Fibroblast of pulmonary artery (primary cell): ENCODE results near the gene KATNB1.

Experiments used
- DNase-seq: peaks from one replicate; pipeline ENCODE4 v3.0.0-alpha.2; 2010; ENCODE audit warnings: low read depth
- H3K4me3 ChIP-seq: replicated peaks from 2 replicates; pipeline ENCODE4 v1.5.1; 2011; ENCODE audit warnings: low read depth, mild to moderate bottlenecking, control low read depth, low read length, moderate library complexity
- CTCF ChIP-seq: IDR thresholded peaks from 2 replicates; pipeline ENCODE4 v1.5.1; 2011; ENCODE audit warnings: mild to moderate bottlenecking, control low read depth, low read length, inconsistent platforms; ENCODE audit errors: missing control alignments

KATNB1 gene

GRCh38 chr16:57748596-57748995 lies 13.0 kb downstream of the KATNB1 start:
- TF ChIP-seq CTCF: no peak
- DNase-seq: no peak
- no peak overlapping the region for H3K4me3 ChIP-seq

GRCh38 chr16:57749101-57749692 lies 13.6 kb downstream of the KATNB1 start:
- no peak for TF ChIP-seq CTCF
- no peak for DNase-seq
- H3K4me3 ChIP-seq: no peak overlapping the region

DNA sequence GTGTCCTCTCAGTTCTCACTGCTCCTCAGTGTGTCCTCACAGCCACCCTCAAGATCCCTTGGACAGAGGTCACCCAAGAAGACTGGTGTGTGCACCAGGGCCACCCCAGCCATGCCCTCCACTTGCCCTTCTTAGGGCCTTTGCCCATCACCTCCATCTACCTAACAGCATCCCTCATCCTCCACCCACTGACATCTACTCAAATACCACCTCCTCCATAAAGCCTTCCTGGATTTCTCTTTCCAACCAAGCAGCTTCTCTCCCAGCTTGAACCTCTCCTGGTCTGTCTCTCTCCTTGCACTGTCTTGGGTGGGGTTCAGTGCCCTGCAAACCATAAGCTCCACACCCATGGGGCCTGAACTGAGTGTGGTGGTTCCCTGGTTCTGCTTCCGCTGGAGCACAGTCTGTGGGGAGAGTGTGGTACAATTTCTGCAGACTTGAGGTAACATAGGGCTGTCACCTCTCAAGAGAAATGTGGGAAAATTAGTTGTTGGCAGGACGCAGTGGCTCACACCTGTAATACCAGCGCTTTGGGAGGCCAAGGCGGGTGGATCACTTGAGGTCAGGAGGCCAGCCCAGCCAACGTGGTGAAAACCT lies 14.4 kb downstream of the KATNB1 start:
- no peak for DNase-seq
- H3K4me3 ChIP-seq: no peak overlapping the region
- no peak for TF ChIP-seq CTCF

DNA sequence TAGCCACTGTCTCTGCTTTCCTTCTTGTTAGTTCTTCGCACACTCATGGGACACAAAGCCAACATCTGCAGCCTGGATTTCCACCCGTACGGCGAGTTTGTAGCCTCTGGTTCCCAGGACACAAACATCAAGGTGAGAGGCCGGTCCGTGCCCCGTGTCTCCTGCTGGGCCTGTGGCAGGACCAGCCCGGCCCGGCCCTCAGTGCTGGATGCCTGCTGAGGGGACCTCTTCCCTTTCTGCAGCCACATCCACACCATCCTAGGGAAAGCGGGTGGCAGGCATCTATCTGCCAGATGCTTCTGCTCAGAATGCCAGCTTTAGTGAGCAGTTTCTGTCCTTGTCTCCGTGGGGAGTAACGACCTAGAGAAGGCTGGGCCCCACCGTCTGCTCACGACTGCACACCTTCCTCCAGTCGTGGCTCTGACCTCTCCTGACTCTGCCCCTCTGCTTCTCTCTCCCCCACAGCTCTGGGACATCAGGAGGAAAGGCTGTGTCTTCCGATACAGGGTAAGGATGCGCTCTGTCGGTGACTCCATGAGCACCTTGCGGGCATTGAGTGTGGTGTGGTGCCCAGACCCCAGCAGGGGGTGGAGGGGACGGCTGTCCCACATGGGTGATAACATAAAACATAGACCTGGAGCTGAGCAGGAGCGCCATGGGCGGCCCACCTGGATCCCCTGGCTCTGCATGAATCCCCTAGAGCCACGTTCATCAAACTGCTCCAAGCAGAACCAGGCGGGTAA lies 15.4 kb downstream of the KATNB1 start:
- TF ChIP-seq CTCF: no peak
- no peak for DNase-seq
- H3K4me3 ChIP-seq: no peak overlapping the region

DNA sequence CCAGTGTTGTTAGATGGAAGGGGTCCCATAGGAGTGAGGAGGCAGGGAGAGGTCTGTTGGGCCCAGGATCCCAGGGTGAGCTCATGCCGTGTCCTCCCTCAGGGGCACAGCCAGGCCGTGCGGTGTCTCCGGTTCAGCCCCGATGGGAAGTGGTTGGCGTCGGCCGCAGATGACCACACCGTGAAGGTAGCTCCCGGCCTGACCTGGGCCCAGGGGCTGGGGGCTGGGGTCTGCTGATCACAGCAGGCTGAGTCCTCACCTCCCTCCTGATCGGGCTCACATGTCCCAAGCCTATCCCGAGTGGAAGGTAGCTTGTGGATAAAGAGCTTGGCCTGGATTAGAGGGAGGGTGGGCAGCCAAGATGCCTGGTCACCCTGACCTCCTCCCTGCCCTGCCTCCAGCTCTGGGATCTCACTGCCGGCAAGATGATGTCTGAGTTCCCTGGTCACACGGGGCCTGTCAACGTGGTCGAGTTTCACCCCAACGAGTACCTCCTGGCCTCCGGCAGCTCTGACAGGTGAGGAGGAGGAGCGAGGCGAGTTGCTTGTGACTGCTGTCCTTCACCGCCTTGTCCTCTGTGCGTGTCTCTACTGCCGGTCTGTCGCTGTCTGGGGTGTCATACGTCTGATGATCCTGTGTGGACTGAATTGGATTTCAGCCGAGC lies 16.1 kb downstream of the KATNB1 start:
- no peak for TF ChIP-seq CTCF
- no peak overlapping the region for H3K4me3 ChIP-seq
- no peak for DNase-seq

DNA sequence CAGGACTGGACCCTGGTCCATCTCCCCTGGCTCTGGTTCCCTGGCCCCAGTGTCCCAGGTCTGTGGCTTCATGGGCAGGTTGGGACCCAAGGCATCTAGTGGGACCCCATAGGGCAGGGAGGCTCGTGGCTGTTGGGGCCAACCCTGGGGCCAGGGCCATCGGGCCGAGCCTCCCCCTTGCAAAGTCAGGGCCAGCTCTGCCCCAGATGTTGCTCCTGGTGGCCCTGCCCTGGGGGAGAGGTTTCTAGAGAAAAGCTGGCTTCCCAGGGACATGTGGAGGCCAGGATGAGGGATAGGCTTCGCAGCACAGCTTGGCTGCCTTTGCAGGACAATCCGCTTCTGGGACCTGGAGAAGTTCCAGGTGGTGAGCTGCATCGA lies 16.6 kb downstream of the KATNB1 start:
- DNase-seq: no peak
- no peak overlapping the region for H3K4me3 ChIP-seq
- no peak for TF ChIP-seq CTCF
